Left ventricle myocardium inferior (tissue), 1 donor: ENCODE data around the gene KCND3. TPM values are rescaled to one million over a fixed set of nuclear protein-coding genes. Genes with fewer than 3 reads are reported as not detected.

Experiments used
- DNase-seq: peaks from one replicate; pipeline ENCODE4 v3.0.0-alpha.2; 2020
- H3K27ac ChIP-seq: fragments of 200-600 bp; replicated peaks from 2 replicates; pipeline ENCODE4 v1.8.0; 2021
- H3K27me3 ChIP-seq: fragments of 200-600 bp; 2 replicates; pipeline ENCODE4 v1.8.0; 2021; ENCODE audit warnings: low read depth
- H3K36me3 ChIP-seq: fragments of 200-600 bp; 2 replicates; pipeline ENCODE4 v1.8.0; 2021
- H3K4me1 ChIP-seq: fragments of 200-600 bp; 2 replicates; pipeline ENCODE4 v1.8.0; 2021
- H3K4me3 ChIP-seq: fragments of 200-600 bp; 2 replicates; pipeline ENCODE4 v1.8.0; 2021; ENCODE audit warnings: mild to moderate bottlenecking, moderate library complexity
- H3K9me3 ChIP-seq: fragments of 200-600 bp; replicated peaks from 2 replicates; pipeline ENCODE4 v1.8.0; 2021
- intact Hi-C: fragments of 100-400 bp; cut with micrococcal nuclease; formaldehyde crosslinking; loops from one replicate; pipeline ENCODE4 v1.11.0; 2022
- total RNA-seq: library from RNA; stranded (reverse); fragmentation: NEBNext Ultra II Directional; extraction: Animal tissue kit (Norgen Biotek cat#: 25700); gene quantifications from one replicate; pipeline ENCODE4 v1.2.1, GENCODE V29; 2021
- TF ChIP-seq, protein P1 (sequence below): fragments of 200-600 bp; IDR thresholded peaks from 2 replicates; pipeline ENCODE4 v1.8.0; 2021; ENCODE audit warnings: antibody characterized with exemption, mild to moderate bottlenecking, borderline replicate concordance
- donor health status: DM: no; HTN: yes; CAD: no; lungs with severe emphysema.

Gene KCND3
- total RNA-seq, 1 donor from 2014 or later, result 19.2 TPM

DNA sequence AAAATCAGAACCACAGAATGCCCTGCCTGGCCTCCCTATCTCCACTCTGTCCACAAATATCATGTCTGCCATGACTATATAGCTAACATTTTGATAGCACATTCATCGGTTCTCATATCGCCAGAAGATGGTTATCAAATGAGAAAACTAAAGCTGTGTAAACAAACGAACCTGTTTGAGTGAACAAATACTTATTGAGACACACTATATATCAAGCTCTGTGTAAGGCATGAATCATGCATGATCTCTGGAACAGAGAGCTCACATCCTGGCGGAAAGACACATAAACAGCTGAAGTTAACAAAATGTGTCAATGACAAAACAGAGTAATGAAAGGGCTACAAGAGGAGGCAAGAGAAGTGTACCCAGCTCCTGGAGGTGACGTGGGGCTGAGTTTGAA, 13.1 kb downstream of the KCND3 start:
- H3K27me3 ChIP-seq, result no peaks in the 10 kb centered on the region
- TF ChIP-seq, protein P1, sequence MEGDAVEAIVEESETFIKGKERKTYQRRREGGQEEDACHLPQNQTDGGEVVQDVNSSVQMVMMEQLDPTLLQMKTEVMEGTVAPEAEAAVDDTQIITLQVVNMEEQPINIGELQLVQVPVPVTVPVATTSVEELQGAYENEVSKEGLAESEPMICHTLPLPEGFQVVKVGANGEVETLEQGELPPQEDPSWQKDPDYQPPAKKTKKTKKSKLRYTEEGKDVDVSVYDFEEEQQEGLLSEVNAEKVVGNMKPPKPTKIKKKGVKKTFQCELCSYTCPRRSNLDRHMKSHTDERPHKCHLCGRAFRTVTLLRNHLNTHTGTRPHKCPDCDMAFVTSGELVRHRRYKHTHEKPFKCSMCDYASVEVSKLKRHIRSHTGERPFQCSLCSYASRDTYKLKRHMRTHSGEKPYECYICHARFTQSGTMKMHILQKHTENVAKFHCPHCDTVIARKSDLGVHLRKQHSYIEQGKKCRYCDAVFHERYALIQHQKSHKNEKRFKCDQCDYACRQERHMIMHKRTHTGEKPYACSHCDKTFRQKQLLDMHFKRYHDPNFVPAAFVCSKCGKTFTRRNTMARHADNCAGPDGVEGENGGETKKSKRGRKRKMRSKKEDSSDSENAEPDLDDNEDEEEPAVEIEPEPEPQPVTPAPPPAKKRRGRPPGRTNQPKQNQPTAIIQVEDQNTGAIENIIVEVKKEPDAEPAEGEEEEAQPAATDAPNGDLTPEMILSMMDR, result no peak
- no peak for DNase-seq
- intact Hi-C loops, result no loop called here
- H3K4me3 ChIP-seq, result no peak overlapping the region
- H3K9me3 ChIP-seq, result no peaks in the 10 kb centered on the region
- H3K36me3 ChIP-seq, result peaks cover under 1% of the 10 kb centered on the region
- no peak overlapping the region for H3K27ac ChIP-seq
- peaks cover 68% of the 10 kb centered on the region for H3K4me1 ChIP-seq

GRCh38 chr1:111973150-111973790, 16.2 kb downstream of the KCND3 start:
- intact Hi-C loops, result no loop called here
- H3K4me3 ChIP-seq, result no peak overlapping the region
- H3K4me1 ChIP-seq, result peaks cover 64% of the 10 kb centered on the region
- H3K27ac ChIP-seq, result no peak overlapping the region
- no peaks in the 10 kb centered on the region for H3K9me3 ChIP-seq
- no peaks in the 10 kb centered on the region for H3K36me3 ChIP-seq
- DNase-seq, result no peak
- H3K27me3 ChIP-seq, result no peaks in the 10 kb centered on the region
- TF ChIP-seq, protein P1, result no peak

GRCh38 chr1:111971396-111971795, 18.1 kb downstream of the KCND3 start:
- no peaks in the 10 kb centered on the region for H3K36me3 ChIP-seq
- H3K9me3 ChIP-seq, result no peaks in the 10 kb centered on the region
- no peaks in the 10 kb centered on the region for H3K27me3 ChIP-seq
- no peak overlapping the region for H3K4me3 ChIP-seq
- no peak for DNase-seq
- H3K4me1 ChIP-seq, result peaks cover 62% of the 10 kb centered on the region
- intact Hi-C loops, result no loop called here
- no peak overlapping the region for H3K27ac ChIP-seq
- TF ChIP-seq, protein P1, result no peak

GRCh38 chr1:111968511-111968910, 21.0 kb downstream of the KCND3 start:
- Histone ChIP-seq H3K27ac (no peak overlapping the region), H3K9me3 (no peaks in the 10 kb centered on the region), H3K36me3 (no peaks in the 10 kb centered on the region), H3K4me3 (no peak overlapping the region), H3K27me3 (no peaks in the 10 kb centered on the region), H3K4me1 (peaks cover 72% of the 10 kb centered on the region)
- no peak for DNase-seq
- TF ChIP-seq, protein P1, result no peak
- intact Hi-C loops, result no loop called here

DNA sequence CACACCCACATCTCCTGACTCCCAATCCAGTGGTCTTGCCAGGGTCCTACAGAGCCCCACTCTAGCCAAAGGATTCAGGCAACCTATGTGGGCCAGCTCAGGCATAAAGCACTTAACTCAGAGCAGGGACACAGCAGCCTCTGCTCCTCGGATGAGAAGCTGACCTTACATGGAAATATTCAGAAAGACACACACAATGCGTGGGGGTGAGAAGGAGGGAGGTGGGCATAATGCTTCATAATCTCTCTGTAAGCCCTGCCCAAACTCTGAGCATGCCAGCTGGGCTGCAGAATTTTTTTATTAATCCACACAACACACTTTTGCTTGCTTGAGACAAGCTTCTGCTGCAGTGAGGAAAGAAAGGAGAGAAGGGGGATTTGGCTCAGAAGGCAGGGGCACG, 21.6 kb downstream of the KCND3 start:
- Histone ChIP-seq H3K27me3 (no peaks in the 10 kb centered on the region), H3K4me1 (peaks cover 65% of the 10 kb centered on the region), H3K36me3 (no peaks in the 10 kb centered on the region), H3K27ac (no peak overlapping the region), H3K9me3 (no peaks in the 10 kb centered on the region), H3K4me3 (no peak overlapping the region)
- TF ChIP-seq, protein P1, result no peak
- DNase-seq, result no peak
- intact Hi-C loops, result no loop called here
